ENCODE data around the gene VTCN1.

The VTCN1 gene

DNA sequence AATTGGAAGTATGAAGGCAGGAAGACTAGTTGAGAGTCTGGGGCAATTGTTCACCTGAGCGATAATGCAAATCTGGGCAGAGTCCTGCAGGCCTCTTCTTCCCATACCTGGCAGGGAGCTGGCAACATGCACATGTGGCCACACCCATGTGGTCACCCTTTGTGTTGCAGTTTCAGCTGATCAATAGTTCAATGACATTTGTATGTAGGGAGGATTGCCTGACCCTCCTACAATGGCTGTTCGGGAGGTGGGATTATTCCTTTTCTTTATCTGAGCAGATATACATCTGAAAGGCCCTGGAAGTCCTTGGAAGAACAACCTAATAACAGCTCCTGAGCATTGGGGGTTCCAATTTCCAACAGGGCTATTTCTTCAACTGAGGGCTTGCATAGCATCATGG is 74.0 kb downstream of the VTCN1 start:
- Histone ChIP-seq H3K4me1 (ENCODE audit: control insufficient read depth, insufficient read depth, low read length) (peaks cover 10% of the 10 kb centered on the region), H3K27ac (ENCODE audit: insufficient read depth, low read depth, low read length, poor library complexity, severe bottlenecking) (no peak overlapping the region), H3K36me3 (ENCODE audit: control insufficient read depth, insufficient read depth, low read length) (no peaks in the 10 kb centered on the region), H3K27me3 (ENCODE audit: control insufficient read depth, insufficient read depth, low read length, poor library complexity, severe bottlenecking) (no peaks in the 10 kb centered on the region), H3K4me3 (ENCODE audit: insufficient read depth, low read depth, low read length) (no peak overlapping the region), H3K9me3 (ENCODE audit: control insufficient read depth, low read length) (no peaks in the 10 kb centered on the region)
- 4 to 19% methylated on average over 2 of the region's 2 CpGs for WGBS, 2 experiments

DNA sequence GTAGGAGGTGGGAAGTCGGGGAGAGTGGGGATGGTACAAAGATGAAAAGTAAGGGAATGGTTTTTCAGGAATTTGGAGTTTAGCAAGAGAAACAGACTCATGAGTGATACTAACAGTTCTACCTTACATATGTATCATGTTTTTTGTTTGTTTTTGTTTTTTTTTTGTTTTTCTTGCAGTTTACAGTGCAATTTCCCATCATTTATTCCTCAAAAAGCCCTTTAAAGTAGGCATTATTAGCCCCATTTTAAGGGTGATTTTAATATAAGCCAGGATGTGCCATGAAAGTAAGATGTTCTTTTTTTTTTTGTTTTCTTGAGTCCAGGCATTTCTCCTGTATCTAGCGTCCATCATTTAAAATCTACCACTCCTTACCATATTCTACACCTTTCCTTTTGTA is 75.4 kb downstream of the VTCN1 start:
- H3K4me1 ChIP-seq (ENCODE audit: control insufficient read depth, insufficient read depth, low read length): peaks cover 10% of the 10 kb centered on the region
- 0 to 9% methylated on average over 1 of the region's 2 CpGs for WGBS, 2 experiments
- H3K27ac ChIP-seq (ENCODE audit: insufficient read depth, low read depth, low read length, poor library complexity, severe bottlenecking): peak overlapping the region; percentile 48
- no peaks in the 10 kb centered on the region for H3K27me3 ChIP-seq (ENCODE audit: control insufficient read depth, insufficient read depth, low read length, poor library complexity, severe bottlenecking)
- H3K36me3 ChIP-seq (ENCODE audit: control insufficient read depth, insufficient read depth, low read length): no peaks in the 10 kb centered on the region
- H3K4me3 ChIP-seq (ENCODE audit: insufficient read depth, low read depth, low read length): no peak overlapping the region
- H3K9me3 ChIP-seq (ENCODE audit: control insufficient read depth, low read length): no peaks in the 10 kb centered on the region

DNA sequence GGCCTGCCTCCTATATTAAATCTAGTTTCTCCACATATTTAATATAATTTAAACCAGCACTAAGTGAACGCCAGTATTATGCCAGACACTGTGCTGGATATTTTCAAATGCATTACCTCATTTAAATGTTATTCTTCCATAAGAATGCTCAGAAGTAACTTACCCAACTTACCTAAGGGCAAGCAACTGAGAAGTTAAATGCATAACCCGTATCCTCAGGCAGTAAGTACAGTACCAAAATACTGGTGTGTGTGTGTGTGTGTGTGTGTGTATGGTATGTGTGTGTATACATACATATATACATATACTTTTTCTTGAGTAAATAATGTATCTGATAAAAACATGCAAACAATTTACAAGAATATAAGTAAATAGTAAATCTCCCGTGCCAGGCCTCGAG is 80.2 kb downstream of the VTCN1 start:
- no peaks in the 10 kb centered on the region for H3K9me3 ChIP-seq (ENCODE audit: control insufficient read depth, low read length)
- no peak overlapping the region for H3K4me3 ChIP-seq (ENCODE audit: insufficient read depth, low read depth, low read length)
- peaks cover 17% of the 10 kb centered on the region for H3K4me1 ChIP-seq (ENCODE audit: control insufficient read depth, insufficient read depth, low read length)
- H3K27ac ChIP-seq (ENCODE audit: insufficient read depth, low read depth, low read length, poor library complexity, severe bottlenecking): no peak overlapping the region
- no peaks in the 10 kb centered on the region for H3K36me3 ChIP-seq (ENCODE audit: control insufficient read depth, insufficient read depth, low read length)
- 83 to 99% methylated on average over 1 to 4 of the region's 4 CpGs for whole genome bisulfite sequencing, 2 experiments
- no peaks in the 10 kb centered on the region for H3K27me3 ChIP-seq (ENCODE audit: control insufficient read depth, insufficient read depth, low read length, poor library complexity, severe bottlenecking)

DNA sequence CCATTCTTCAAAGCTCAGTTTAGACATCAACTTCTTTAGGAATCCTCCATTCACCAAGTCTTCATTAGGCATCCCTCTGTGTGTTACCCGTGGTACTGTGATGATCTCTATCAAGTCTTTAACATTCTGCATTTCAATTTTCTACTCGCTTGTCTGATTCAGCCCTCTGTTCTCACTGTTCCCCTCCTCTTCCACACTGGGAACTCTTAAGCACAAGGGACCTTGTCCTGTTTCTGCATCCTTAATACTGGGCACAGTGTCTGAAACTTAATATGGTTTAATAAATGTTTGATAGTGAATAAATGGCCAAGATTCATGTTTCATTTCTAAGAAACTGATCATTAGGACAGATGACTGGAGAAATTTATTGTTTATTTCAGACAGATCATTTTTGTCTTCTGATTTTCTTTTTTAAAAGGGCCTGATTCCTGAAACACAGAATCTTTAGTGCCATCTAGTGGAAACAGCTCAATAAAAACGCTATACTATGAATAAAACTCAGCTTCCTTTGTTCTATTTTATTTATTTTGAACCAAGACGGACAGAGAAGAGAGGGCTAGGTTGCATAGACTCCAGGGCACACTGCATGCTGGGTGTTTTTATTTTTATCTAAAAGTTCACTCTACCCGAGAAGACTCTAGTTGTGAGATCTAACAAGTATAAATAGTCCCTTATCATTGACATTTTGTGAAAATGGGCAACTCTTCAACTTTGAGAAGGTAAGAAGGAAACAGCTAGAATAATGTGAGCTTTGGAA is 82.2 kb downstream of the VTCN1 start:
- H3K36me3 ChIP-seq (ENCODE audit: control insufficient read depth, insufficient read depth, low read length): no peaks in the 10 kb centered on the region
- H3K27ac ChIP-seq (ENCODE audit: insufficient read depth, low read depth, low read length, poor library complexity, severe bottlenecking): no peak overlapping the region
- 55 to 70% methylated on average over 3 to 5 of the region's 5 CpGs for WGBS, 2 experiments
- no peaks in the 10 kb centered on the region for H3K9me3 ChIP-seq (ENCODE audit: control insufficient read depth, low read length)
- H3K4me3 ChIP-seq (ENCODE audit: insufficient read depth, low read depth, low read length): no peak overlapping the region
- peaks cover 9% of the 10 kb centered on the region for H3K4me1 ChIP-seq (ENCODE audit: control insufficient read depth, insufficient read depth, low read length)
- H3K27me3 ChIP-seq (ENCODE audit: control insufficient read depth, insufficient read depth, low read length, poor library complexity, severe bottlenecking): no peaks in the 10 kb centered on the region

DNA sequence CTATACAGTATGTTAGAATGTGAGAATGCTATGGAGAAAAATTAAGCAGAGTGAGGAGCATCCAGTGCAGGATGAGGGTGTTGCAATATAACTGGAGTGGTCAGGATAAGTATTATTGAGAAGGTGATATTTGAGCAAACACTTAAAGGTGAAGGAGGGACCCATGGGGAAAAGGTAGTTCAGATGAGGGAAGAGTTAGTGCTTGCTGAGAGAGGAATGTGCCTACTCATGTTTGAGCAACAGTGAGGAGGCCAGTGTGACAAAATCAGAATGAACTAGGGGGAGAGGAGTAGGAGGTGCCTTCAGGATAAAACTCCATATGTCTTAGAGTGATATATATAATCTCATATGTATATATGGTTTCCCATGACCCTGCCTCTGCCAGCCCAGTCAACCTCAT is 82.9 kb downstream of the VTCN1 start:
- Histone ChIP-seq H3K9me3 (ENCODE audit: control insufficient read depth, low read length) (no peaks in the 10 kb centered on the region), H3K36me3 (ENCODE audit: control insufficient read depth, insufficient read depth, low read length) (no peaks in the 10 kb centered on the region), H3K4me3 (ENCODE audit: insufficient read depth, low read depth, low read length) (no peak overlapping the region), H3K27me3 (ENCODE audit: control insufficient read depth, insufficient read depth, low read length, poor library complexity, severe bottlenecking) (no peaks in the 10 kb centered on the region), H3K4me1 (ENCODE audit: control insufficient read depth, insufficient read depth, low read length) (peaks cover 9% of the 10 kb centered on the region), H3K27ac (ENCODE audit: insufficient read depth, low read depth, low read length, poor library complexity, severe bottlenecking) (no peak overlapping the region)

DNA sequence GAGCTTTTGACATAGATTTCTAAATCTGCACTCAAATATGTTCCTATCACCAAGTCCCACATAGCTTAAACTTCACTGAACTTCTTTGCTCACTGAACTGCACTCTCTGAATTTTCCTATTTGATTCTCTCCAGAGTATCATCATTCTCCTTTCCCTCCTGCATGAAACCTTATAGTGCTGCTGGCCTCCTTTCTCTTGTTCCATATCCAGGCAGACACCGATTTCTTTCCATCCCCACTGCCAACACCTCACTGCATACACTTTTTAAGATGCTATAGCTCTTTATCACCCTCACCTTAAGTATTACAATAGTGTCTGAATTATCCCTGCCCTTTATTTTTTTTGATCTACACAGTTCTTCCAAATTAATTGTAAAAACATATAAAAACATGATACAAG is 86.1 kb downstream of the VTCN1 start:
- 91 to 97% methylated on average over 1 of the region's 1 CpG for WGBS, 2 experiments
- no peaks in the 10 kb centered on the region for H3K9me3 ChIP-seq (ENCODE audit: control insufficient read depth, low read length)

DNA sequence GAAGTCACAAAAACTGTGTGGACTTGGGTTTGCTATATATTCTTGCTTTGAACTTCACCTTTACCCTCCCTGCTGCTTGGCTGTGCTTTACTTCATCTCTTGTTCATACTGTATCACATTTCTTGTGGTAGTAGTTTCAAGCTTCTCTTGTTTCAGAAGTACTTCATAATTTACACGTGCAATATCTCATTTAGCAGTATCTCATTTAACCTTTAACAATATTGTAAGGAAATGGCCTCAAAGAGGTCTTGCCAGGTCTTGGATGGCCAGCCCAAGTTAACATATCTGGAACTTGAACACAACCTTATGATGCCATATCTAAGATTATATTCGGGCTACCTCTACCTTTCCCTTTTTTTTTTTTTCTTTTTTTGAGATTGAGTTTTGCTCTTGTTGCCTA is 87.5 kb downstream of the VTCN1 start:
- 86 to 96% methylated on average over 2 of the region's 2 CpGs for WGBS, 2 experiments
- H3K27me3 ChIP-seq (ENCODE audit: control insufficient read depth, insufficient read depth, low read length, poor library complexity, severe bottlenecking): no peaks in the 10 kb centered on the region
- H3K4me3 ChIP-seq (ENCODE audit: insufficient read depth, low read depth, low read length): no peak overlapping the region
- H3K36me3 ChIP-seq (ENCODE audit: control insufficient read depth, insufficient read depth, low read length): peaks cover 3% of the 10 kb centered on the region
- H3K27ac ChIP-seq (ENCODE audit: insufficient read depth, low read depth, low read length, poor library complexity, severe bottlenecking): no peak overlapping the region
- no peaks in the 10 kb centered on the region for H3K9me3 ChIP-seq (ENCODE audit: control insufficient read depth, low read length)
- H3K4me1 ChIP-seq (ENCODE audit: control insufficient read depth, insufficient read depth, low read length): peaks cover 20% of the 10 kb centered on the region

More for the DNA sequence above, 86.1 kb downstream of the VTCN1 start:
- Histone ChIP-seq H3K27ac (ENCODE audit: insufficient read depth, low read depth, low read length, poor library complexity, severe bottlenecking) (no peak overlapping the region), H3K4me3 (ENCODE audit: insufficient read depth, low read depth, low read length) (no peak overlapping the region), H3K36me3 (ENCODE audit: control insufficient read depth, insufficient read depth, low read length) (no peaks in the 10 kb centered on the region), H3K4me1 (ENCODE audit: control insufficient read depth, insufficient read depth, low read length) (peaks cover 23% of the 10 kb centered on the region), H3K27me3 (ENCODE audit: control insufficient read depth, insufficient read depth, low read length, poor library complexity, severe bottlenecking) (no peaks in the 10 kb centered on the region)

DNA sequence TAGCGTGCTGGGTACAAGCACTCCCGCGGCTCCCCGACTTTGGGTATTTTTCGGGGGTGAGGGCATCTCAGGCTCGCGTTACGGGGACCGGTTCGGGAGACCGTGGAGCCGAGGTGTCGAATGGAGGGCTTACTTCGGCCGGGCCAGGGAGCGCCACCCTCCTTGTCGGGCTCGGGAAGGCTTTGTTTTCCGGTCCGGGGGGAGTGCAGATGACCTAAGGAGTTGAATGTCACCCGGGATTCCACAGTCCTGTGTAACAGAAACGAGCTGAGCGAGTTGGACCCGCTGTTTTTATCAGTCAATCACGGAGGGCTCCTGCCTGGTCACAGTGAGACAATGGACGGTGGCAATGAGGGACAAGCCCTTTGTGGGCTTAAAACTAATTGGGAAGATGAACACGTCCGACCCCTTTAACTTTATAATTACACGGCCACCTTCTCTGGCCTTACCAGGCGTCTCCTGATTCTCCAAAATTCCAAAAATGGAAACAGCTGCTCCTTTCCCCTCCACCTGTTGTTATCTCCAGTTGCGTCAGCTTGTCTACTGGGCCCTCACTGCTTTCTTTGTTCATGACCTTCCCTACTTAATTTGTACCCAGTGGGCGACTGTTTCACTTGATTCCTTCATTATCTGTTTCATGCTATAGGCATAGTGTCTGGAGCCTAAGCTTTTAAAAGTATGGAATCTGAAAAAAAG is 88.2 kb downstream of the VTCN1 start:
- H3K27ac ChIP-seq (ENCODE audit: insufficient read depth, low read depth, low read length, poor library complexity, severe bottlenecking): peak overlapping the region; percentile 91
- H3K4me1 ChIP-seq (ENCODE audit: control insufficient read depth, insufficient read depth, low read length): peaks cover 14% of the 10 kb centered on the region
- H3K4me3 ChIP-seq (ENCODE audit: insufficient read depth, low read depth, low read length): peak overlapping the region; percentile 37
- H3K36me3 ChIP-seq (ENCODE audit: control insufficient read depth, insufficient read depth, low read length): peaks cover 10% of the 10 kb centered on the region
- H3K9me3 ChIP-seq (ENCODE audit: control insufficient read depth, low read length): no peaks in the 10 kb centered on the region
- no peaks in the 10 kb centered on the region for H3K27me3 ChIP-seq (ENCODE audit: control insufficient read depth, insufficient read depth, low read length, poor library complexity, severe bottlenecking)
- 31 to 34% methylated on average over 32 of the region's 32 CpGs for whole genome bisulfite sequencing, 2 experiments

DNA sequence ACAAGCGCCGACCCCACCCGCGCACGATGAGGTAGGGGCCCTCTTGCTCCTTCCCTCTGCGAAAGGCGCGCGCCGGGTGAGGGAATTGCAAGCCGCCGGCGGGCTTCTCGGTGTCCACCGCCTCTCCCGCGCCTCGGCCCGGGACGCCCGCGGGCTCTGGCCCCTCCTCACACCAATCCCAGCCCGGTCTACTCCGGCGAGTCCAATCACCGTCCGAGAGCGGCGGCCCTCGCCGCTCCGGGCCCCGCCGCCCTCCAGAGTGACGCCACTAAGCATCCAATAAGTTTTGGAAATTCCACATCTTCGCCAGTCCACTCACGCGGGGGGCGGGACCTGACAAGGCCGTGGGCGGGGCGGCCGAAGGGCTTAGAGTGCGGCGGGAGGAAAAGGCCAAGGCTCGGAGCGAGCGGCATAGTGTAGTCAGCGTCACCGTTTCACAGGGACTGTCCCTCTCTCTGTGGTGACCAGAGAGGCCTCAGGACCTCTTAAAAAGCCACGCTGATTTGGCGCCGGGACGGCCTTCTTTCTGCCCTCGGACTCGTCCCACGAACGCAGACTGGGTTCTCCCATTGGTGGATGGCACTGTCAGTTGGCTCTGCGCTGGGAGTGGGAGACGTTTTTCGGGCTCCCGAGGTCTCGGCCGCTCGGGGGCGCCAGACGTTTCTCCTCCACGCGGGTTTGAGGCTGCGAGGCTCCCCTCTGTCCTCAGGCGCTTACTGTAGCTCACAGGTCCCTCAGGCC is 89.0 kb downstream of the VTCN1 start, which contains the start of gene TRIM45:
Gene TRIM45 (minus strand): TSS at position 161 of the 741 bp plus-strand sequence. CDS start 548 bp downstream, outside the sequence.
- Histone ChIP-seq H3K4me3 (ENCODE audit: insufficient read depth, low read depth, low read length) (peak within 1 kb of the TSS; percentile 37), H3K27ac (ENCODE audit: insufficient read depth, low read depth, low read length, poor library complexity, severe bottlenecking) (peak within 1 kb of the TSS; percentile 91), H3K9me3 (ENCODE audit: control insufficient read depth, low read length) (no peaks in the 10 kb centered on the region), H3K27me3 (ENCODE audit: control insufficient read depth, insufficient read depth, low read length, poor library complexity, severe bottlenecking) (no peaks in the 10 kb centered on the region), H3K36me3 (ENCODE audit: control insufficient read depth, insufficient read depth, low read length) (peaks cover 14% of the 10 kb centered on the region), H3K4me1 (ENCODE audit: control insufficient read depth, insufficient read depth, low read length) (peaks cover 14% of the 10 kb centered on the region)
- 0% methylated on average over 71 of the region's 71 CpGs for WGBS, 2 experiments
